HG02763 (cell line): Measurements from ENCODE around the gene MAU2.

ENCODE experiments used
- ATAC-seq: cut with Tn5 transposase; IDR thresholded peaks from one replicate; pipeline ENCODE4 v1.9.1; 2021; ENCODE audit warnings: mild to moderate bottlenecking, moderate library complexity; ENCODE audit not compliant: unreplicated experiment

Gene MAU2

DNA sequence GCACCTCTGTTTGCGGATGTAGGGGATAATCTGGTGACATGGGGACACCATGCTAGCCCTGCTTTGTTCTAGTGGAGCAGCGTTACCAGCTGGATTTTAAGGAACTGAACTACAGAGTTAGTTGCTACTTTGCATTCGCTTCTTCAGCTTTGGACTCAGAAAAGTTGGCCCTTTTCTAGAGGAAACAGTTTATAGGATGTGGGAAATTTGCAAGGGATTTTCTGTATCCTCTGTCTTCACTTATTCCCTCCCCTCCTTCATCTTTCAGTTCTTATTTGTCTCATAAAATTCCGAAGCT is 87.0 kb downstream of the MAU2 start:
- ATAC-seq = no peak
